UCSD-AML1 (cell line): ENCODE results near the gene SBK3.

Experiments used
- DNase-seq: peaks from one replicate; lab custom pipeline; 2025; ENCODE audit not compliant: unreplicated experiment; lab: John Stamatoyannopoulos, UW

Gene SBK3

GRCh38 chr19:55491546-55492360, 53.6 kb downstream of the SBK3 start:
- DNase-seq: no peak
